ENCODE data around the gene GPR176.

GPR176 gene

GRCh38 chr15:39797407-39797806 is 122.7 kb downstream of the GPR176 start:
- TF ChIP-seq EGR1 (IDR thresholded peaks at IDR 0.05), result no peak
- no peak for TF ChIP-seq MAX (IDR thresholded peaks at IDR 0.05)
- TF ChIP-seq, protein P1, sequence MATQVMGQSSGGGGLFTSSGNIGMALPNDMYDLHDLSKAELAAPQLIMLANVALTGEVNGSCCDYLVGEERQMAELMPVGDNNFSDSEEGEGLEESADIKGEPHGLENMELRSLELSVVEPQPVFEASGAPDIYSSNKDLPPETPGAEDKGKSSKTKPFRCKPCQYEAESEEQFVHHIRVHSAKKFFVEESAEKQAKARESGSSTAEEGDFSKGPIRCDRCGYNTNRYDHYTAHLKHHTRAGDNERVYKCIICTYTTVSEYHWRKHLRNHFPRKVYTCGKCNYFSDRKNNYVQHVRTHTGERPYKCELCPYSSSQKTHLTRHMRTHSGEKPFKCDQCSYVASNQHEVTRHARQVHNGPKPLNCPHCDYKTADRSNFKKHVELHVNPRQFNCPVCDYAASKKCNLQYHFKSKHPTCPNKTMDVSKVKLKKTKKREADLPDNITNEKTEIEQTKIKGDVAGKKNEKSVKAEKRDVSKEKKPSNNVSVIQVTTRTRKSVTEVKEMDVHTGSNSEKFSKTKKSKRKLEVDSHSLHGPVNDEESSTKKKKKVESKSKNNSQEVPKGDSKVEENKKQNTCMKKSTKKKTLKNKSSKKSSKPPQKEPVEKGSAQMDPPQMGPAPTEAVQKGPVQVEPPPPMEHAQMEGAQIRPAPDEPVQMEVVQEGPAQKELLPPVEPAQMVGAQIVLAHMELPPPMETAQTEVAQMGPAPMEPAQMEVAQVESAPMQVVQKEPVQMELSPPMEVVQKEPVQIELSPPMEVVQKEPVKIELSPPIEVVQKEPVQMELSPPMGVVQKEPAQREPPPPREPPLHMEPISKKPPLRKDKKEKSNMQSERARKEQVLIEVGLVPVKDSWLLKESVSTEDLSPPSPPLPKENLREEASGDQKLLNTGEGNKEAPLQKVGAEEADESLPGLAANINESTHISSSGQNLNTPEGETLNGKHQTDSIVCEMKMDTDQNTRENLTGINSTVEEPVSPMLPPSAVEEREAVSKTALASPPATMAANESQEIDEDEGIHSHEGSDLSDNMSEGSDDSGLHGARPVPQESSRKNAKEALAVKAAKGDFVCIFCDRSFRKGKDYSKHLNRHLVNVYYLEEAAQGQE (IDR thresholded peaks at IDR 0.05; ENCODE audit: low read depth), result no peak
- no peak for TF ChIP-seq EP300 (IDR thresholded peaks at IDR 0.05; ENCODE audit: borderline replicate concordance)
- no peak for TF ChIP-seq CEBPB (IDR thresholded peaks at IDR 0.05)
- TF ChIP-seq CREB1 (IDR thresholded peaks at IDR 0.05; ENCODE audit: low read depth), result no peak
- TF ChIP-seq ZBTB7A (IDR thresholded peaks at IDR 0.05; ENCODE audit: low read depth), result no peak
- TF ChIP-seq, protein P2, sequence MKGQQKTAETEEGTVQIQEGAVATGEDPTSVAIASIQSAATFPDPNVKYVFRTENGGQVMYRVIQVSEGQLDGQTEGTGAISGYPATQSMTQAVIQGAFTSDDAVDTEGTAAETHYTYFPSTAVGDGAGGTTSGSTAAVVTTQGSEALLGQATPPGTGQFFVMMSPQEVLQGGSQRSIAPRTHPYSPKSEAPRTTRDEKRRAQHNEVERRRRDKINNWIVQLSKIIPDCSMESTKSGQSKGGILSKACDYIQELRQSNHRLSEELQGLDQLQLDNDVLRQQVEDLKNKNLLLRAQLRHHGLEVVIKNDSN (IDR thresholded peaks at IDR 0.05), result no peak
- TF ChIP-seq TCF12 (IDR thresholded peaks at IDR 0.05; ENCODE audit: low read depth), result no peak
- no peak for TF ChIP-seq TAF1 (IDR thresholded peaks at IDR 0.05; ENCODE audit: low read depth)

GRCh38 chr15:39796601-39797000 is 123.5 kb downstream of the GPR176 start:
- no peak for TF ChIP-seq TAF1 (IDR thresholded peaks at IDR 0.05; ENCODE audit: low read depth)
- no peak for TF ChIP-seq MAX (IDR thresholded peaks at IDR 0.05)
- TF ChIP-seq TCF12 (IDR thresholded peaks at IDR 0.05; ENCODE audit: low read depth), result no peak
- TF ChIP-seq CREB1 (IDR thresholded peaks at IDR 0.05; ENCODE audit: low read depth), result no peak
- TF ChIP-seq NFIC (IDR thresholded peaks at IDR 0.05), result no peak
- TF ChIP-seq CEBPB (IDR thresholded peaks at IDR 0.05), result no peak
- TF ChIP-seq, protein P1 (IDR thresholded peaks at IDR 0.05; ENCODE audit: low read depth), result no peak
- no peak for TF ChIP-seq TEAD4 (IDR thresholded peaks at IDR 0.05)
- no peak for TF ChIP-seq YY1 (IDR thresholded peaks at IDR 0.05; ENCODE audit: low read depth)
- TF ChIP-seq EP300 (IDR thresholded peaks at IDR 0.05; ENCODE audit: borderline replicate concordance), result no peak
- no peak for TF ChIP-seq RAD21 (IDR thresholded peaks at IDR 0.05; ENCODE audit: low read depth)
- TF ChIP-seq EGR1 (IDR thresholded peaks at IDR 0.05), result no peak
- TF ChIP-seq FOXM1 (IDR thresholded peaks at IDR 0.05; ENCODE audit: borderline replicate concordance, low read depth), result no peak
- no peak for TF ChIP-seq ZBTB7A (IDR thresholded peaks at IDR 0.05; ENCODE audit: low read depth)
- TF ChIP-seq, protein P2 (IDR thresholded peaks at IDR 0.05), result no peak

DNA sequence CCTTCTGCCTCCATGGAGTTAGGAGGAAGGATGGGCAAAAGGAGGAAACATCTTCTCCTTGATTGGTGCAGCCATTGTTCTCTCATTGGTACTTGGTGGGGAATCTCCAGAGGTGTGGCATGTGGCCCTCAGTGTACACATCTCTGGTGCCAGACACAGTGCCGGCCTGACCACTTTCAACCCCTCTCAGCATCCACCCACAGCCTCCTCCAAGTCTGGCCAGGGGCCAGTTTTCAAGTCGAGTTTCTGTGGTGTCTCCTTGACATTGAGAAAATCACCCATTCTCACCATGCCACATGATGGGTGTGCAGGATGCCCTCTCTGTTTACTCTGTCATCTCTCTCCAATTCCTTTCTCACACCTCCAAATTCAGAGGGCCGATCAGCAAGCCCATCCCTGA is 124.6 kb downstream of the GPR176 start:
- TF ChIP-seq YY1 (IDR thresholded peaks at IDR 0.05; ENCODE audit: low read depth), result no peak
- TF ChIP-seq EP300 (IDR thresholded peaks at IDR 0.05; ENCODE audit: borderline replicate concordance), result no peak
- TF ChIP-seq MAX (IDR thresholded peaks at IDR 0.05), result no peak

- no peak for TF ChIP-seq CEBPB (IDR thresholded peaks at IDR 0.05)
- TF ChIP-seq NFIC (IDR thresholded peaks at IDR 0.05), result no peak
- TF ChIP-seq, protein P2 (IDR thresholded peaks at IDR 0.05), result no peak
- TF ChIP-seq EP300 (IDR thresholded peaks at IDR 0.05; ENCODE audit: borderline replicate concordance), result no peak
- TF ChIP-seq FOXM1 (IDR thresholded peaks at IDR 0.05; ENCODE audit: borderline replicate concordance, low read depth), result no peak
- no peak for TF ChIP-seq EGR1 (IDR thresholded peaks at IDR 0.05)
- no peak for TF ChIP-seq CREB1 (IDR thresholded peaks at IDR 0.05; ENCODE audit: low read depth)
- TF ChIP-seq TEAD4 (IDR thresholded peaks at IDR 0.05), result no peak
- TF ChIP-seq TAF1 (IDR thresholded peaks at IDR 0.05; ENCODE audit: low read depth), result no peak
- TF ChIP-seq TCF12 (IDR thresholded peaks at IDR 0.05; ENCODE audit: low read depth), result no peak
- TF ChIP-seq, protein P1 (IDR thresholded peaks at IDR 0.05; ENCODE audit: low read depth), result no peak
- TF ChIP-seq ZBTB7A (IDR thresholded peaks at IDR 0.05; ENCODE audit: low read depth), result no peak
- TF ChIP-seq MAX (IDR thresholded peaks at IDR 0.05), result no peak
- TF ChIP-seq RAD21 (IDR thresholded peaks at IDR 0.05; ENCODE audit: low read depth), result no peak
- no peak for TF ChIP-seq YY1 (IDR thresholded peaks at IDR 0.05; ENCODE audit: low read depth)
Observed at GRCh38 chr15:39794954-39795353, 125.1 kb downstream of the GPR176 start.

Measured in Ishikawa (cell line).